Activated naive CD4-positive, alpha-beta T cell treated with anti-CD3 and anti-CD28 coated beads, Interleukin-2, amount 10 ng/mL, durations not matched to agents 5 hours and 36 hours (primary cell): ENCODE data around the gene ZPLD1. TPM values are rescaled to one million over a fixed set of nuclear protein-coding genes. Genes with fewer than 3 reads are reported as not detected.

Source experiments
- total RNA-seq, 2 experiments: library from RNA; stranded (reverse); gene quantifications; one replicate each; pipeline ENCODE4 v1.2.3, GENCODE V29; 2021

Gene ZPLD1
- total RNA-seq = not detected

GRCh38 chr3:102434715-102435114 is at the start of gene ZPLD1:
Gene ZPLD1, plus strand, starts transcription at chr3:102435015. Its CDS starts 3,473 bp downstream, at chr3:102438488.

